ENCODE measurements around the gene CLDN6. TPM values are rescaled to one million over a fixed set of nuclear protein-coding genes. Genes with fewer than 3 reads are reported as not detected.
A peak's percentile ranks its signal among the peaks of the same experiment; 100 is the strongest.

Gene CLDN6
- total and polyA plus RNA-seq, 7 experiments from 2014 or later = not detected

GRCh38 chr16:2975161-2975795 is 42.7 kb downstream of the CLDN6 start:
- peaks cover 0 to 6% (median 0%) of the 10 kb centered on the region in 5 donors for H3K27me3 Mint-ChIP-seq
- H3K4me3 Mint-ChIP-seq = no peak overlapping the region
- peaks cover 0 to 2% (median 0%) of the 10 kb centered on the region in 5 donors for H3K36me3 Mint-ChIP-seq
- peaks cover 0 to 24% (median 3%) of the 10 kb centered on the region in 7 donors for H3K4me1 Mint-ChIP-seq
- DNase-seq (no peak), ATAC-seq (no peak)
- CTCF ChIA-PET = no interaction called here
- H3K9me3 ChIP-seq (ENCODE audit: control insufficient read depth in 2 of 3, low read length in 3 of 3) = no peaks in the 10 kb centered on the region
- H3K27ac Mint-ChIP-seq = no peak overlapping the region
- no peak overlapping the region for H3K4me3 ChIP-seq (ENCODE audit: low read length)
- POLR2A ChIA-PET = no interaction called here
- peaks cover 0 to 1% (median 0%) of the 10 kb centered on the region in 11 donors for H3K9me3 Mint-ChIP-seq
- H3K36me3 ChIP-seq (ENCODE audit: control insufficient read depth in 2 of 3, insufficient read depth in 3 of 3, low read length in 3 of 3) = no peaks in the 10 kb centered on the region
- peaks cover 0 to 6% of the 10 kb centered on the region in 2 donors for H3K4me1 ChIP-seq (ENCODE audit: control insufficient read depth in 2 of 2, insufficient read depth in 2 of 2, low read length in 2 of 2)
- intact Hi-C loops (cut with micrococcal nuclease) = no loop called here
- H3K27me3 ChIP-seq (ENCODE audit: control insufficient read depth in 2 of 2, insufficient read depth in 2 of 2, low read length in 2 of 2) = no peaks in the 10 kb centered on the region
- no peak overlapping the region for H3K27ac ChIP-seq (ENCODE audit: low read depth, low read length)

GRCh38 chr16:2974319-2975056 is 43.5 kb downstream of the CLDN6 start:
- Mint-ChIP-seq H3K9me3 (peaks cover 0 to 1% (median 0%) of the 10 kb centered on the region in 11 donors), H3K36me3 (peaks cover 0 to 2% (median 0%) of the 10 kb centered on the region in 5 donors), H3K27me3 (peaks cover 0 to 6% (median 0%) of the 10 kb centered on the region in 5 donors), H3K4me1 (peaks cover 0 to 25% (median 3%) of the 10 kb centered on the region in 7 donors), H3K27ac (no peak overlapping the region), H3K4me3 (no peak overlapping the region)
- no peaks in the 10 kb centered on the region for H3K36me3 ChIP-seq (ENCODE audit: control insufficient read depth in 2 of 3, insufficient read depth in 3 of 3, low read length in 3 of 3)
- DNase-seq = no peak
- H3K27me3 ChIP-seq (ENCODE audit: control insufficient read depth in 2 of 2, insufficient read depth in 2 of 2, low read length in 2 of 2) = no peaks in the 10 kb centered on the region
- H3K9me3 ChIP-seq (ENCODE audit: control insufficient read depth in 2 of 3, low read length in 3 of 3) = no peaks in the 10 kb centered on the region
- intact Hi-C loops (cut with micrococcal nuclease) = no loop called here
- no peak overlapping the region for H3K4me3 ChIP-seq (ENCODE audit: low read length)
- no peak for ATAC-seq
- POLR2A ChIA-PET = no interaction called here
- no peak overlapping the region for H3K27ac ChIP-seq (ENCODE audit: low read depth, low read length)
- peaks cover 0 to 6% of the 10 kb centered on the region in 2 donors for H3K4me1 ChIP-seq (ENCODE audit: control insufficient read depth in 2 of 2, insufficient read depth in 2 of 2, low read length in 2 of 2)
- CTCF ChIA-PET = no interaction called here

GRCh38 chr16:2973605-2974318 is 44.2 kb downstream of the CLDN6 start:
- H3K27me3 ChIP-seq (ENCODE audit: control insufficient read depth in 2 of 2, insufficient read depth in 2 of 2, low read length in 2 of 2) = peaks cover 0 to 1% of the 10 kb centered on the region in 2 donors
- no peak for ATAC-seq
- Mint-ChIP-seq H3K9me3 (peaks cover 0 to 1% (median 0%) of the 10 kb centered on the region in 11 donors), H3K27ac (no peak overlapping the region), H3K36me3 (peaks cover 0 to 2% (median 0%) of the 10 kb centered on the region in 5 donors), H3K4me1 (peaks cover 0 to 22% (median 4%) of the 10 kb centered on the region in 7 donors), H3K4me3 (no peak overlapping the region), H3K27me3 (peaks cover 0 to 6% (median 0%) of the 10 kb centered on the region in 5 donors)
- CTCF ChIA-PET = interaction anchor here (0.6 kb wide), 1 partner anchor 122 kb away, joined by 4 read pairs; no protein-coding TSS in a partner anchor
- H3K27ac ChIP-seq (ENCODE audit: low read depth, low read length) = no peak overlapping the region
- peaks cover 2 to 6% of the 10 kb centered on the region in 2 donors for H3K4me1 ChIP-seq (ENCODE audit: control insufficient read depth in 2 of 2, insufficient read depth in 2 of 2, low read length in 2 of 2)
- no peaks in the 10 kb centered on the region for H3K36me3 ChIP-seq (ENCODE audit: control insufficient read depth in 2 of 3, insufficient read depth in 3 of 3, low read length in 3 of 3)
- H3K4me3 ChIP-seq (ENCODE audit: low read length) = no peak overlapping the region
- intact Hi-C loops (cut with micrococcal nuclease) = no loop called here
- DNase-seq = no peak
- POLR2A ChIA-PET = no interaction called here
- H3K9me3 ChIP-seq (ENCODE audit: control insufficient read depth in 2 of 3, low read length in 3 of 3) = no peaks in the 10 kb centered on the region

- no peaks in the 10 kb centered on the region for H3K36me3 ChIP-seq (ENCODE audit: control insufficient read depth in 2 of 3, insufficient read depth in 3 of 3, low read length in 3 of 3)
- peaks cover 0 to 8% of the 10 kb centered on the region in 2 donors for H3K27me3 ChIP-seq (ENCODE audit: control insufficient read depth in 2 of 2, insufficient read depth in 2 of 2, low read length in 2 of 2)
- H3K36me3 Mint-ChIP-seq = peaks cover 0 to 4% (median 0%) of the 10 kb centered on the region in 5 donors
- ChIA-PET CTCF (interaction anchor here (1.2 kb wide), 1 partner anchor 11 kb away, joined by 4 read pairs; no protein-coding TSS in a partner anchor), POLR2A (interaction anchor here (1.0 kb wide), 1 partner anchor 8 kb away, joined by 3 read pairs; no protein-coding TSS in a partner anchor)
- H3K27ac ChIP-seq (ENCODE audit: low read depth, low read length) = no peak overlapping the region
- peaks cover 5 to 12% (median 6%) of the 10 kb centered on the region in 5 donors for H3K27me3 Mint-ChIP-seq
- H3K4me3 ChIP-seq (ENCODE audit: low read length) = no peak overlapping the region
- no peak overlapping the region for H3K4me3 Mint-ChIP-seq
- no peak overlapping the region for H3K27ac Mint-ChIP-seq
- no peaks in the 10 kb centered on the region for H3K9me3 ChIP-seq (ENCODE audit: control insufficient read depth in 2 of 3, low read length in 3 of 3)
- H3K4me1 ChIP-seq (ENCODE audit: control insufficient read depth in 2 of 2, insufficient read depth in 2 of 2, low read length in 2 of 2) = peaks cover 6 to 7% of the 10 kb centered on the region in 2 donors
- DNase-seq (no peak), ATAC-seq (no peak)
- peaks cover 0 to 3% (median 0%) of the 10 kb centered on the region in 11 donors for H3K9me3 Mint-ChIP-seq
- peaks cover 5 to 26% (median 10%) of the 10 kb centered on the region in 7 donors for H3K4me1 Mint-ChIP-seq
- intact Hi-C loops (cut with micrococcal nuclease) = no loop called here
These were observed 44.9 kb downstream of the CLDN6 start for GRCh38 chr16:2973093-2973492.

- H3K9me3 ChIP-seq (ENCODE audit: control insufficient read depth in 2 of 3, low read length in 3 of 3) = no peaks in the 10 kb centered on the region
- Mint-ChIP-seq H3K27me3 (peaks cover 8 to 15% (median 9%) of the 10 kb centered on the region in 5 donors), H3K27ac (peak overlapping the region in 1 of 9 donors; percentile 42), H3K4me1 (peaks cover 5 to 22% (median 11%) of the 10 kb centered on the region in 7 donors), H3K9me3 (peaks cover 0 to 3% (median 0%) of the 10 kb centered on the region in 11 donors), H3K36me3 (peaks cover 0 to 4% (median 0%) of the 10 kb centered on the region in 5 donors), H3K4me3 (peak overlapping the region in 3 of 10 donors; percentile 32 to 68 (median 53))
- ATAC-seq = no peak
- ChIA-PET CTCF (interaction anchor here (0.9 to 1.2 kb wide), 2 partner anchors 11 to 12 kb away, joined by 3 to 4 read pairs; no protein-coding TSS in a partner anchor), POLR2A (interaction anchor here (1.0 kb wide), 1 partner anchor 9 kb away, joined by 3 read pairs; no protein-coding TSS in a partner anchor)
- peaks cover 6 to 7% of the 10 kb centered on the region in 2 donors for H3K4me1 ChIP-seq (ENCODE audit: control insufficient read depth in 2 of 2, insufficient read depth in 2 of 2, low read length in 2 of 2)
- no peak for DNase-seq
- H3K4me3 ChIP-seq (ENCODE audit: low read length) = no peak overlapping the region
- H3K27ac ChIP-seq (ENCODE audit: low read depth, low read length) = no peak overlapping the region
- H3K36me3 ChIP-seq (ENCODE audit: control insufficient read depth in 2 of 3, insufficient read depth in 3 of 3, low read length in 3 of 3) = no peaks in the 10 kb centered on the region
- peaks cover 0 to 15% of the 10 kb centered on the region in 2 donors for H3K27me3 ChIP-seq (ENCODE audit: control insufficient read depth in 2 of 2, insufficient read depth in 2 of 2, low read length in 2 of 2)
- intact Hi-C loops (cut with micrococcal nuclease) = loop anchor here in 1 of 2 donors (2.0 kb wide), 1 partner anchor 49 kb away; the partner anchor contains the start of gene TNFRSF12A
These were observed 45.8 kb downstream of the CLDN6 start for GRCh38 chr16:2971985-2972784.
